ENCODE measurements around the gene RALGAPB.

The RALGAPB gene

DNA sequence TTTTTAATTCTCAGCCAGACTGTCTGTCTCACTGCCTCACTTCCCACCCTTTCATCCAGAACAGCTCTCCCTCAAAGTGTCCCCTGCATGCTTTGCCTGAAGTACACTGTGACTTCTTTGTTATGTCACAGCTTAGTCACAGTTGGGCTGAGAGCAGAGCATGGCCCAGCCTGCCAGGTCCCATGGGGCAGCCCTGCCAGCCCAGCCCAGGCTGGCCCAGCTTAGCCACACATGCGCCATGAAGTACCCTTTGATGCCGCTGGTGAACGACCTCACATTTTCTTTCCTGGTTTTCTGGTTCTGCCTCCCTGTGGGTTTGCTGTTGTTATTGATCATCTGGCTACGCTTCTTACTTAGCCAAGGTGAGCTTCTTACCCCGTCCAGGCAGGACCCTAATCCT, 108.4 kb downstream of the RALGAPB start, which contains the start of gene ADIG:
TSS of gene ADIG (plus strand) at position 185 of the 400 bp plus-strand sequence. CDS start at position 239, 54 bp downstream.
- Histone ChIP-seq H3K9me3 (ENCODE audit: control extremely low read depth in 1 of 5, control insufficient read depth in 4 of 5, insufficient read depth in 2 of 5, low read depth in 1 of 5, low read length in 4 of 5) (no peaks in the 10 kb centered on the region), H3K4me1 (ENCODE audit: control extremely low read depth in 1 of 4, control insufficient read depth in 4 of 4, insufficient read depth in 4 of 4, low read length in 3 of 4) (no peaks in the 10 kb centered on the region), H3K27me3 (replicated peaks in 2 of 5; ENCODE audit: control insufficient read depth in 4 of 5, insufficient read depth in 5 of 5, low read length in 4 of 5) (peaks cover 0 to 15% (median 9%) of the 10 kb centered on the region in 5 experiments), H3K36me3 (ENCODE audit: control insufficient read depth in 4 of 4, insufficient read depth in 4 of 4, low read length in 3 of 4) (peaks cover 0 to 11% (median under 1%) of the 10 kb centered on the region in 4 experiments), H3K4me3 (ENCODE audit: control insufficient read depth in 1 of 7, extremely low read depth in 1 of 7, insufficient read depth in 4 of 7, low read depth in 2 of 7, low read length in 6 of 7) (no peak within 1 kb of the TSS), H3K27ac (ENCODE audit: insufficient read depth in 1 of 2, low read depth in 1 of 2, low read length in 2 of 2, poor library complexity in 1 of 2, severe bottlenecking in 2 of 2) (no peak within 1 kb of the TSS)
- ChIA-PET POLR2A (no interaction called here), CTCF (no interaction called here)
- WGBS (ENCODE audit: insufficient coverage) = 92% methylated on average over 3 of the region's 5 CpGs
- no peak for DNase-seq

- DNase-seq = no peak
- 70% methylated on average over 4 of the region's 4 CpGs for WGBS (ENCODE audit: insufficient coverage)
- Histone ChIP-seq H3K9me3 (ENCODE audit: control extremely low read depth in 1 of 5, control insufficient read depth in 4 of 5, insufficient read depth in 2 of 5, low read depth in 1 of 5, low read length in 4 of 5) (no peaks in the 10 kb centered on the region), H3K27me3 (replicated peaks in 2 of 5; ENCODE audit: control insufficient read depth in 4 of 5, insufficient read depth in 5 of 5, low read length in 4 of 5) (peaks cover 0 to 15% (median 9%) of the 10 kb centered on the region in 5 experiments), H3K27ac (ENCODE audit: insufficient read depth in 1 of 2, low read depth in 1 of 2, low read length in 2 of 2, poor library complexity in 1 of 2, severe bottlenecking in 2 of 2) (no peak overlapping the region), H3K4me3 (ENCODE audit: control insufficient read depth in 1 of 7, extremely low read depth in 1 of 7, insufficient read depth in 4 of 7, low read depth in 2 of 7, low read length in 6 of 7) (no peak overlapping the region), H3K4me1 (ENCODE audit: control extremely low read depth in 1 of 4, control insufficient read depth in 4 of 4, insufficient read depth in 4 of 4, low read length in 3 of 4) (no peaks in the 10 kb centered on the region), H3K36me3 (ENCODE audit: control insufficient read depth in 4 of 4, insufficient read depth in 4 of 4, low read length in 3 of 4) (peaks cover 0 to 5% (median 0%) of the 10 kb centered on the region in 4 experiments)
- ChIA-PET POLR2A (no interaction called here), CTCF (no interaction called here)
Measured at GRCh38 chr20:38581830-38582358, 109.3 kb downstream of the RALGAPB start.

- no peak for DNase-seq
- Histone ChIP-seq H3K36me3 (ENCODE audit: control insufficient read depth in 4 of 4, insufficient read depth in 4 of 4, low read length in 3 of 4) (no peaks in the 10 kb centered on the region), H3K4me3 (ENCODE audit: control insufficient read depth in 1 of 7, extremely low read depth in 1 of 7, insufficient read depth in 4 of 7, low read depth in 2 of 7, low read length in 6 of 7) (no peak overlapping the region), H3K4me1 (ENCODE audit: control extremely low read depth in 1 of 4, control insufficient read depth in 4 of 4, insufficient read depth in 4 of 4, low read length in 3 of 4) (no peaks in the 10 kb centered on the region), H3K27ac (ENCODE audit: insufficient read depth in 1 of 2, low read depth in 1 of 2, low read length in 2 of 2, poor library complexity in 1 of 2, severe bottlenecking in 2 of 2) (no peak overlapping the region), H3K27me3 (replicated peaks in 2 of 5; ENCODE audit: control insufficient read depth in 4 of 5, insufficient read depth in 5 of 5, low read length in 4 of 5) (peaks cover 0 to 15% (median 10%) of the 10 kb centered on the region in 5 experiments), H3K9me3 (ENCODE audit: control extremely low read depth in 1 of 5, control insufficient read depth in 4 of 5, insufficient read depth in 2 of 5, low read depth in 1 of 5, low read length in 4 of 5) (no peaks in the 10 kb centered on the region)
- CTCF ChIA-PET = no interaction called here
- WGBS (ENCODE audit: insufficient coverage) = 91% methylated on average over 4 of the region's 4 CpGs
- POLR2A ChIA-PET = no interaction called here
Measured at GRCh38 chr20:38583306-38583705, 110.7 kb downstream of the RALGAPB start.

DNA sequence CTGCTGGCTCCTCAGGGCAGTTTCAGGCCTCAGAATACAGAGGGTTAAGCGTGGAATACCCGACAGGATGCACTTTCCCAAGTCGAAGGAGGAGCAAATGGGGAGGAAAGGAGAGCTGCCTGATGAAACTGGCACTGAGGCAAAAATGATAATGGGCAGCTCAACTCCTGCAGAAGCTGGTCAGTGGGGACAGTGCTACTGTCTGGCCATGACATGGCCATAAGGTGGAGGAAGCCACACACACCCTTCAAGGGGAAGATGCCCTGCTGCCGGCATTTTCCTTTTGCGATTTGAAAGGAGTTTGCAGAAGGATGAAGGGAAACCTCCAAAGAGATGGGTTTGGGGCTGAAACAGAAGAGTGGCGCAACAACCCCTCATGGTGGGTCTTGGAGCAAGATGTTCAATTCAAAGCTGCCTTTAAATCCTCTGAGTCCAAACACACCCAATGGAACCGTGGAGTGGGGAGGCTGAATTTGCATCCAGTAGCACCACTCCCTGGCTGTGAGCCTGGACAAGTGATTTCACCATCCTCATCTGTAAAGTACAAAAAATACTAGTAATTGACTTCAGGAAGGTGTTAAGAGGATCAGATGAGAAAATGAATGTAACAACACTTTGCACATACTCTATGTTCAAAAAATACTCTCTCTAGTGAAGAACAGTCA, 111.6 kb downstream of the RALGAPB start:
- no peak for DNase-seq
- POLR2A ChIA-PET = no interaction called here
- no peak overlapping the region for H3K27ac ChIP-seq (ENCODE audit: insufficient read depth in 1 of 2, low read depth in 1 of 2, low read length in 2 of 2, poor library complexity in 1 of 2, severe bottlenecking in 2 of 2)
- no peaks in the 10 kb centered on the region for H3K36me3 ChIP-seq (ENCODE audit: control insufficient read depth in 4 of 4, insufficient read depth in 4 of 4, low read length in 3 of 4)
- CTCF ChIA-PET = interaction anchor here (1.2 kb wide), 1 partner anchor 10 kb away, joined by 3 read pairs; no protein-coding TSS in a partner anchor
- no peaks in the 10 kb centered on the region for H3K9me3 ChIP-seq (ENCODE audit: control extremely low read depth in 1 of 5, control insufficient read depth in 4 of 5, insufficient read depth in 2 of 5, low read depth in 1 of 5, low read length in 4 of 5)
- no peaks in the 10 kb centered on the region for H3K4me1 ChIP-seq (ENCODE audit: control extremely low read depth in 1 of 4, control insufficient read depth in 4 of 4, insufficient read depth in 4 of 4, low read length in 3 of 4)
- WGBS (ENCODE audit: insufficient coverage) = 67% methylated on average over 5 of the region's 7 CpGs
- H3K27me3 ChIP-seq (replicated peaks in 2 of 5; ENCODE audit: control insufficient read depth in 4 of 5, insufficient read depth in 5 of 5, low read length in 4 of 5) = peaks cover 0 to 15% (median 13%) of the 10 kb centered on the region in 5 experiments
- H3K4me3 ChIP-seq (ENCODE audit: control insufficient read depth in 1 of 7, extremely low read depth in 1 of 7, insufficient read depth in 4 of 7, low read depth in 2 of 7, low read length in 6 of 7) = no peak overlapping the region

- ChIA-PET CTCF (no interaction called here), POLR2A (no interaction called here)
- 93% methylated on average over 8 of the region's 10 CpGs for WGBS (ENCODE audit: insufficient coverage)
- Histone ChIP-seq H3K36me3 (ENCODE audit: control insufficient read depth in 4 of 4, insufficient read depth in 4 of 4, low read length in 3 of 4) (no peaks in the 10 kb centered on the region), H3K4me3 (ENCODE audit: control insufficient read depth in 1 of 7, extremely low read depth in 1 of 7, insufficient read depth in 4 of 7, low read depth in 2 of 7, low read length in 6 of 7) (no peak overlapping the region), H3K4me1 (ENCODE audit: control extremely low read depth in 1 of 4, control insufficient read depth in 4 of 4, insufficient read depth in 4 of 4, low read length in 3 of 4) (no peaks in the 10 kb centered on the region), H3K27me3 (replicated peaks in 2 of 5; ENCODE audit: control insufficient read depth in 4 of 5, insufficient read depth in 5 of 5, low read length in 4 of 5) (peaks cover 0 to 17% (median 12%) of the 10 kb centered on the region in 5 experiments), H3K27ac (ENCODE audit: insufficient read depth in 1 of 2, low read depth in 1 of 2, low read length in 2 of 2, poor library complexity in 1 of 2, severe bottlenecking in 2 of 2) (no peak overlapping the region), H3K9me3 (ENCODE audit: control extremely low read depth in 1 of 5, control insufficient read depth in 4 of 5, insufficient read depth in 2 of 5, low read depth in 1 of 5, low read length in 4 of 5) (no peaks in the 10 kb centered on the region)
- no peak for DNase-seq
Measured at GRCh38 chr20:38585404-38586180, 112.9 kb downstream of the RALGAPB start.

GRCh38 chr20:38586181-38586525, 113.5 kb downstream of the RALGAPB start:
- POLR2A ChIA-PET = no interaction called here
- CTCF ChIA-PET = no interaction called here
- Histone ChIP-seq H3K27ac (ENCODE audit: insufficient read depth in 1 of 2, low read depth in 1 of 2, low read length in 2 of 2, poor library complexity in 1 of 2, severe bottlenecking in 2 of 2) (no peak overlapping the region), H3K4me1 (ENCODE audit: control extremely low read depth in 1 of 4, control insufficient read depth in 4 of 4, insufficient read depth in 4 of 4, low read length in 3 of 4) (no peaks in the 10 kb centered on the region), H3K36me3 (ENCODE audit: control insufficient read depth in 4 of 4, insufficient read depth in 4 of 4, low read length in 3 of 4) (no peaks in the 10 kb centered on the region), H3K4me3 (ENCODE audit: control insufficient read depth in 1 of 7, extremely low read depth in 1 of 7, insufficient read depth in 4 of 7, low read depth in 2 of 7, low read length in 6 of 7) (no peak overlapping the region), H3K9me3 (ENCODE audit: control extremely low read depth in 1 of 5, control insufficient read depth in 4 of 5, insufficient read depth in 2 of 5, low read depth in 1 of 5, low read length in 4 of 5) (no peaks in the 10 kb centered on the region), H3K27me3 (replicated peaks in 2 of 5; ENCODE audit: control insufficient read depth in 4 of 5, insufficient read depth in 5 of 5, low read length in 4 of 5) (peaks cover 0 to 16% (median 11%) of the 10 kb centered on the region in 5 experiments)
- DNase-seq = no peak
- 87% methylated on average over 3 of the region's 3 CpGs for WGBS (ENCODE audit: insufficient coverage)

DNA sequence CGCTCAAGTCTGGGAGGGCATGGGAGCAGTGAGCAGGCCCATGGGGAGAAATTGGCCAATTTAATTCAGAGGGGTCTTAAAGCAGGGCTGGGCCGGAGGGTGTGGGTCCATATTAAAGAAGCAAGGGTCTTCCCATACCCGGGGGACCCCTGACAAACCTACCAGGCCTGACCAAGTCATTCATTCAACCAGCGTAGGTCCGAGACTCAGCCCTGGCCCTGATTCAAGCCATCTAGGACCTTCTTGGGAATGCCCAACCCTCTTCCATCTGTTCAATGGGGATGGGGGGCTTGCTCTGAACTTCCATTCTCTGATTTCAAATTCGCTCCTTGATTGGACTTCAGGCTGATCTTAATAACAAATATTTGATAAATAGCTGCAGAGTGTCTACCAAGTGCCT, 115.7 kb downstream of the RALGAPB start:
- ChIA-PET POLR2A (no interaction called here), CTCF (no interaction called here)
- H3K4me1 ChIP-seq (ENCODE audit: control extremely low read depth in 1 of 4, control insufficient read depth in 4 of 4, insufficient read depth in 4 of 4, low read length in 3 of 4) = no peaks in the 10 kb centered on the region
- H3K36me3 ChIP-seq (ENCODE audit: control insufficient read depth in 4 of 4, insufficient read depth in 4 of 4, low read length in 3 of 4) = no peaks in the 10 kb centered on the region
- no peak overlapping the region for H3K27ac ChIP-seq (ENCODE audit: insufficient read depth in 1 of 2, low read depth in 1 of 2, low read length in 2 of 2, poor library complexity in 1 of 2, severe bottlenecking in 2 of 2)
- WGBS (ENCODE audit: insufficient coverage) = 97% methylated on average over 6 of the region's 6 CpGs
- H3K9me3 ChIP-seq (ENCODE audit: control extremely low read depth in 1 of 5, control insufficient read depth in 4 of 5, insufficient read depth in 2 of 5, low read depth in 1 of 5, low read length in 4 of 5) = no peaks in the 10 kb centered on the region
- no peak overlapping the region for H3K4me3 ChIP-seq (ENCODE audit: control insufficient read depth in 1 of 7, extremely low read depth in 1 of 7, insufficient read depth in 4 of 7, low read depth in 2 of 7, low read length in 6 of 7)
- no peak for DNase-seq
- peaks cover 0 to 14% (median 7%) of the 10 kb centered on the region in 5 experiments for H3K27me3 ChIP-seq (replicated peaks in 2 of 5; ENCODE audit: control insufficient read depth in 4 of 5, insufficient read depth in 5 of 5, low read length in 4 of 5)

Measured in common myeloid progenitor, CD34-positive (primary cell).